Erythroblast (primary cell): Measurements from ENCODE around the gene ACER2.
"Not testable (repeated sequence)": the region's sequence is repeated elsewhere in the genome, so short reads cannot be mapped to it uniquely, and the experiment has no call there.

Experiments
- GATA1 ChIP-seq: IDR thresholded peaks from 2 replicates; pipeline ENCODE4 v1.6.1; 2011; ENCODE audit warnings: low read depth, mild to moderate bottlenecking, control low read depth, low read length, moderate library complexity
- POLR2A ChIP-seq: IDR thresholded peaks from 2 replicates; pipeline ENCODE4 v1.6.1; 2011; ENCODE audit warnings: mild to moderate bottlenecking, low read length

- not testable (repeated sequence) for TF ChIP-seq GATA1, POLR2A
Observed at GRCh38 chr9:19389539-19389938, 19.3 kb upstream of the ACER2 start.
